GM18870 (cell line): Measurements from ENCODE around the gene MS4A4E.
"Not testable (repeated sequence)": the region's sequence is repeated elsewhere in the genome, so short reads cannot be mapped to it uniquely, and the experiment has no call there.

Experiments
- ATAC-seq: cut with Tn5 transposase; IDR thresholded peaks from one replicate; pipeline ENCODE4 v1.9.1; 2021; ENCODE audit warnings: moderate library complexity; ENCODE audit not compliant: unreplicated experiment

MS4A4E gene

GRCh38 chr11:60242740-60243239 lies at the start of gene MS4A4E:
MS4A4E (minus strand) TSS chr11:60243137; CDS start chr11:60230055, 13,082 bp downstream.
- ATAC-seq: no peak

DNA sequence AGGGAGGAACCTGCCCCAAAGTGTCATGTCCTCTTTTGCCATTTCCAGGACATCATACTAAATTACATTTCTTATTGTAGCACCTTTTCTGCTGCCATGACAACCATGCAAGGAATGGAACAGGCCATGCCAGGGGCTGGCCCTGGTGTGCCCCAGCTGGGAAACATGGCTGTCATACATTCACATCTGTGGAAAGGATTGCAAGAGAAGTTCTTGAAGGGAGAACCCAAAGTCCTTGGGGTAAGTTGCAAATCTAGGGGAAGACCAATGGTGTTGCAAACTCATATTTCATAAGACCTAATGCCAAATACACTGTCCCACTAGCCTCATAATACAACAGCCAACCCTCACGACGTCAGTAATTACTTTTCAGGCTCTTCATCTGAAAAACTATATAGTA lies 49.2 kb upstream of the MS4A4E start:
- no peak for ATAC-seq

DNA sequence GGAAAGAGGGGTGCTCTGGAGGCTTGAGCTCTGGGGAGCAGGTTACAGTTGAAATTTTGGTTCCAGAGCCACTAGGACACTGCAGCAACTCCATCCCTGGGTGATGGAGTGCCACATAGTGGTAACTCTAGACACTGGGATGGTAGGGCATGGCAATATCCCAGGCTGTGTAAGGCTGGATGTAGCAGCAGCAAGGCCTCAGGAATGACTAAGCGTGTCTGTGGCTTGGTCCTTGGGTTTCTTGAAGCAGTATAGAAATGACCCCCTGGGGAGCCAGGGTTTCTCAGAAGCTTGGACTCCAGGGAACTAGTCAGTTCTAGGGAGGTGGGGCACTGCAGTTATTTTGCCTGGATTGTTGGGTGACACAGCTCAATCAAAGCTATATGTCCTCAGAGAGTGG lies 45.6 kb upstream of the MS4A4E start:
- no peak for ATAC-seq

DNA sequence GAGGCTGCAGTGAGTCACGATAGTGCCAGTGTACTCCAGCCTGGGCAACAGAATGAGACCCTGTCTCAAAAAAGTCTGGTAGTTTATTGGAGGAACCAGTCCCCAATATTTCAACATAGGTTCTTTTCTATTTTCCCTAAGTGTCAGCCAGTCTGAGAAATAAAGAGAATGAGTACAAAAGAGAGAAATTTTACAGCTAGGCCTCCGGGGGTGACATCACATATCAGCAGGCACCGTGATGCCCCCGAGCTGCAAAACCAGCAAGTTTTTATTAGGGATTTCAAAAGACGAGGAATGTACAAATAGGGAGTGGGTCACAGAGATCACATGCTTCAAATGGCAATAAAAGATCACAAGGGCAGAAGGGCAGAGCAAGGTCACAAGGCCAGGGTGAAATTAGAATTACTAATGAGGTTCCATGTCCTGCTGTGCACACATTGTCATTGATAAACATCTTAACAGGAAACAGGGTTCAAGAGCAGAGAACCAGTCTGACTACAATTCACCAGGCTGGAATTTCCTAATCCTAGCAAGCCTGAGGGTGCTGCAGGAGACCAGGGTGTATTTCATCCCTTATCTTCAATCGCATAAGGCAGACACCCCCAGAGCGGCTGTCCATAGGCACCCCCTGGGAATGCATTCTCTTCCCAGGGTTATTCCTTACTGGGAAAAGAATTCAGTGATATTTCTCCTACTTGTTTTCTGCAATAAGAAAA lies 42.6 kb upstream of the MS4A4E start:
- ATAC-seq: not testable (repeated sequence)

DNA sequence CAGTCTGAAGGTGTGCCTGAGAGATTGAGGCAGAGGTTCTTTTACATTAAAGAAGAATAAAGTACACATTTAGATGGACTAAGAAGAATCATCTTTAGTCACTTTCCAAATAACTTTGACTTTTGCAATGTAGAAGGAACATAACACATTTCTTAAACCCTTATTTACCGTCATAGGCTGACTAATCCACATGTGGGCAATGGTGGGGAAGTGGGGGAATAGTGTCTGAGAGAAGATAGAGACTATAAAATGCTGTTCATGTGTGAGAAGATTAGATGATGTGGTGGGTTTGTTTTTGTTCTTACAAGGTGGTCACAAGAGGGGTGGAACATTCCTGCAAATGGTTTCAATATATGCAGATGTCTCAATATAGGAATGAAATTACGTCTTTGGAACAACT lies 39.3 kb upstream of the MS4A4E start:
- ATAC-seq: no peak

DNA sequence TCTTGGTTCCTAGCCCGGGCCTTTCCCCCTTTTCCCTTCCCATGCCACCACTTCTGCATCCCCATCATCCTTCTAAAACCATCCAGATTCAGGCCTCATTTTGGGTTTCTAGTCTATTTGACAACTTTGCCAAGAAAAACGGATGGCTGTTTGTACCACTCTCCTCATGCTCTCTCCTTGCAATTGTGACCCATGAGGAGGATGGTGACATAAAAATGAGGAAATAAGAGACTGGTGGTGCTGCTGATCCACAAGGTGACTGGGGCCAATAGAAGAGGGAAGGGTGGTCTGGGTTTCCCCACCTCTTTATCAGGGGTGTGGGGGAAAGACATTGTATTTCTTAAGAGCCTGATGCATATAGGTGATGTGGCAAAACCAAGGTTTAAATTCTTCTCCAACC lies 38.5 kb upstream of the MS4A4E start:
- no peak for ATAC-seq

- ATAC-seq: no peak
These were observed 37.5 kb upstream of the MS4A4E start, which contains the start of gene MS4A4A for GRCh38 chr11:60280412-60280811. MS4A4A (plus strand) TSS chr11:60280666; CDS start chr11:60280676, 10 bp downstream.

DNA sequence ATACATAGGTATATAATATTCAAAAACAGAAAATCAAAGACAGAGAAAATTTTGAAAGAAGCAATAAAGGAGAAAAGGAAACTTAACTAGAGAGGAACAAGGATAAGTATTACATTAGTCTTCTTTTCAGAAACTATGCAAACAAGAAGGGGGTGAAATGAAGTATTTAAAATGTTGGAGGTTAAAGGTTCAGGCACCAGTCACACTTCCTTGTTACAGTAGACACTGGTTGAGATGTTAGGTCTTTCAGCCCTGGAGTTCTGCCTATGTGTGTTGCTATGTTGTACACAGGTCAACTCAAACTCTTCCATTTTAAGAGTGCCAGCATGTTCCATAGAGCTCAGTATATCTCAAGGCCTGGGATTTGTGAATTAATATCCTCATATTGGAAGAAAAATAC lies 31.5 kb upstream of the MS4A4E start:
- ATAC-seq: no peak

- peak; percentile 60 for ATAC-seq
These were observed 22.7 kb upstream of the MS4A4E start for GRCh38 chr11:60265373-60266214.

- ATAC-seq: no peak
These were observed 21.7 kb upstream of the MS4A4E start for GRCh38 chr11:60264644-60265043.

DNA sequence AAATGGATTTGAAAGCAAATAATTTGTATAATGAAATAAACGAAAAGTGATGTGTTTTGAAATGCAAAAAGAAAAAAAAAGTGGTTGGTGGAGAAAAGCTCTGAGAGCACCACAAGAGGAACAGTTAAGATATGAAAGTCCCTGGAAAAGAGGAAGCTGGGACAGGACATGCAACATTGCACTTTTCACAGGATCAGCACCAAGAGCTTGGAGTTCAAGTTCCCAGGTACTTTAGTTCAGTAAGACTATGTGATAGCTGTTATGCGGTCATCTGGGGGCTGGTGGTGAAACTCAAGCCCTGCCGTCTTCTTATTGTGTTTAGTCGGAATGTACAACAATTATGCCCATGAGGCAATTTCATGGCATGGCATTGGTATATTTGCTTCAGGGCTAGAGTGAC lies 20.5 kb upstream of the MS4A4E start:
- ATAC-seq: no peak

GRCh38 chr11:60261014-60261413 lies 18.1 kb upstream of the MS4A4E start:
- no peak for ATAC-seq

DNA sequence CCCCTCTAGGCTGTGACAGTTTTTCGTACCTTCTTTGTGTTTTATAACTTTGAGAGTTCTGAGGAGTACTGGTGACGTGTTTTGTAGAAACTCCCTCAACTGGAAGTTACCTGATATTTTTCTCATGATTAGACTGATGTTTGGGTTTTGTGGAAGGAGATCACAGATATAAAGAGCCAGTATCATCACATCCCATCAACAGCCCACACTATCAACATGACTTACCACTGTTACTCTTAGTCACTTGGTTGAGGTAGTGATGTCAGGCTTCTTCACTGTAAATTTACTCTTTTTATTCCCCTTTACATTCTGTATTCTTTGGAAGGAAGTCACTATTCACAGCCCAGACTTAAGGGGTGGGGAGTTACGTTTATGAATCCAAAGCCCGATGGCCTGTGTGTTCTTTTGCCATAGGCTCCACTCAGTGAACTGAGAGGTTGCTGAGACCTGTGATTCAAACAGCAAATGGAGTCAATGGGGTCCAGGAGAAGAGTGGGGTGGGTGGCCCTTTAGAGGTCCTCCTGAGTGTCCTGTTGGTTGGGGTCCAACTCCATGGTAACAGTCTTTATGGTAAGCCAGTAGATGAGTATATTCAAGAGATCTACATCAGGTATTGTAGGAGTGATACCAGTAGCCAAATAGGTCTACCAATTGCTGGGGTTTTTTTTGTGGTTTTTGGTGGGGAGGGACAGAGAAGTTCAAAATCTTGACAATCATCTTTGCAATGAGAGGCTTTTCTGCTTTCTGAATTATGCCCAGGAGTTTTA lies 15.2 kb upstream of the MS4A4E start:
- no peak for ATAC-seq

DNA sequence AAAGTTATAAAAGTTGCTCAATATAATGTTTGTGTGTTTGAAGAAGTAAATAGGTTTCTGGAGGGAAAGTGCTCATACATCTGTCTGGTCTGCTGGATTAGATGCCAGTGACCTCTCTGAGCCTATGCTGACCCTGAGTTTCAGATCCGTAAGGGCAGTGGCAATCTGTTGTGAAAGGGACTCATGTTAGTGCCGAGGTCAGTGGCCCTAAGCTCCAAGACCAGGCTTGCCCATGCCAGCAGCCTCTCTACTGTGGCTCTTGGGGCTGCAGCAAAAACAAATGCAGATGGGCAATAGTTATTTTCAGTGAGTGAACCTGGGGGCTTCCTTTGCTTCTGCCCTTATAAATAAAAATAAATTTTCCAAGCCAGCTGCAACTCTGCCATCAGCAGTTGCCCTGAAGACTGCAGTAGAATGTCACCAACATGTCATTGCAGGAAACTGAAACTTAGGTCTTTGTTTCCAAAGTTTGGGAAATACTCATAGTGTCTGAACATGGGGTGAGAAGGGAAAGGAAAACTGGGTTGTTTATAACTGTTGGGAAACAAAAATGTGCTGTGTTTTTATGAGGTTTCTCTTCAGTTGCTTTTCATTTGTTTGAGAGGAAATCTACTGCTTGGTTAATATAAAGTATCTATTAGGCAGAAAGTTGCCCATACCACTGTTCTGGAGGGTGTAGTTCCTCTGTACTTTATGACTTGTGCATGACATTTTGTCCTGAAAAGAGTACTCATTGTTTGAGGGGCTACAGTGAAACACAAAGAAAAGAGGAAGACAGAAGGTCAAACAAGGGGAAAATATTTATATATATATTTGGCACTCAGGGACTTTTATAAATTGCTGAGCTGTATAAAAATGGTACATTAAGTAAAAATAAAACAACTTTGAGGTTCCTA lies 9.5 kb upstream of the MS4A4E start:
- ATAC-seq: no peak

GRCh38 chr11:60251485-60252212 lies 8.7 kb upstream of the MS4A4E start:
- no peak for ATAC-seq

- ATAC-seq: no peak
These were observed 1.2 kb downstream of the MS4A4E start for GRCh38 chr11:60241786-60242185.

DNA sequence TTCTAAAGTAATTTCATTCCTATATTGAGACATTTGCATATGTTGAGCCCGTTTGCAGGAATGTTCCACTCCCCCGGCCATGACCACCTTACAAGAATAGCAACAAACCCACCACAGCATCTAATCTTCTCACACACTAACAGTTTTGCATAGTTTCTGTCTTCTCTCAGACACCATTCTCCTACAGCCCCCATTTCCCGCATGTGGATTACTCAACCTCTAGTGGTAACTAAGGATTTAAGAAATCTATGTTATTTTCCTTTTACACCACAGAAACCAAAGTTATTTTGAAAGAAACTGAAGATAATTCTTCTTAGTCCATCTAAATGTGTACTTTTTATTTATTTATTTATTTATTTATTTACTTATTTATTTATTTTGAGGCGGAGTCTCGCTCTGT lies 2.3 kb downstream of the MS4A4E start:
- ATAC-seq: no peak

DNA sequence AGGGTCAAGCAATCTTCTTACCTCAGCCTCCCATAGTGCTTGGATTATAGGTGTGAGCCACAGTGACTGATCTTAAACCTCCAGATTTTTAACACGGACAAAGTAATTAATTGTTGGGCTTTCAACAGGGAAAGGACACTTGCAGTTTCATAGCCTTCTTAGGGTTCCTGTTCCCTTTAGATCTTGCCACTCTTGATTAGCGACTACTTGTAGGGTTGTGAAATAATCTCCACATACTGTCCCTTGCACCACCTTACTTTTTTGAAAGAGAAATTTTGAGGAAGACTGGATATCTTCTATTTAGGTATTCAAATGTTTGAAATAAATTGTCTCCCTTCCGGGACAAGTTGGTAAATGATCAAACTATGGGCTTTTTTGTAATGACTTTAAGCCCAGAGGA lies 7.6 kb downstream of the MS4A4E start:
- ATAC-seq: no peak

DNA sequence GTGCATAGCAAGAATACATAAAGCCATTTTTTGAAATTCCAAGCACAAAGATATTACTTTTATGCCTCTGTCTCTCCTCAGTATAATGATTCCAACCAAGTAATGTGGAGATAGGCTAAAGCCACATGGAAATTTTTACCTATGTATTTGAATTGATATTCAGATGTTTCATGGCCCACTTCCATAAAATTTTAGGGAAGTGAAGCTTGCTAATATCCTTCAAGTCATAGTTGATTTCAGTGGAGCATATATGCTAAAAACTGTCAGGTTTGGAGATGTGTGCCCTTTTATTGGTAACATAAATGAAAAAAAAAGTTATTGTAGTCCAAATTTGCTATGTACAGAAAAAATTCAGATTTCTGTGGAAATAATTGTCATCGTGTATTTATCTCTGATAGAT lies 12.3 kb downstream of the MS4A4E start:
- ATAC-seq: no peak

DNA sequence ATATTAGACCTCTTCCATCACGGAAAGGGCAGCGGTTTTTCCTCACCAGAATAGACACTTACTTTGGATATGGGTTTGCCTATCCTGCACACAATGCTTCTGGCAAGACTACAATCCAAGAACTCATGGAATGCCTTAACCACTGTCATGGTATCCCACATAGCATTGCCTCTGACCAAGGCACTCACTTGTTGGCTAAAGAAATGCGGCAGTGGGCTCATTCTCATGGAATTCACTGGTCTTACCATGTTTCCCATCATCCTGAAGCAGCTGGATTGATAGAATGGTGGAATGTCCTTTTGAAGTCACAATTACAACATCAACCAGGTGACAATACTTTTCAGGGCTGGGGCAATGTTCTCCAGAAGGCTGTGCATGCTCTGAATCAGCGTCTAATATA lies 20.8 kb downstream of the MS4A4E start:
- ATAC-seq: no peak
